IMR-90 (cell line): ENCODE measurements around the gene SERPINE2. TPM values are rescaled to one million over a fixed set of nuclear protein-coding genes. Genes with fewer than 3 reads are reported as not detected.

Source experiments
- ATAC-seq: fragments of 200-7000 bp; cut with Tn5 transposase; 2 replicates; pipeline ENCODE4 v1.9.1; 2020; ENCODE audit warnings: low read depth, mild to moderate bottlenecking, moderate library complexity
- BruUV-seq: library from RNA; stranded (reverse); fragments of 400-500 nt; replicated peaks from 2 replicates; lab custom pipeline; 2021; lab: Mats Ljungman, UMichigan
- CTCF ChIA-PET: fragments of 300-600 bp; formaldehyde crosslinking; extraction: SDS; loops from one replicate; lab custom pipeline; 2021; ENCODE audit warnings: antibody characterized with exemption; lab: Yijun Ruan, JAX
- POLR2A ChIA-PET: fragments of 300-600 bp; sonication (Branson Sonifier 250); formaldehyde crosslinking; loops from one replicate; lab custom pipeline; 2022; ENCODE audit warnings: antibody characterized with exemption; ENCODE audit not compliant: unreplicated experiment; lab: Charles Lee
- DNase-seq: peaks from one replicate; pipeline ENCODE4 v3.0.0; 2013
- H2AFZ ChIP-seq: replicated peaks from 2 replicates; pipeline ENCODE3; 2013; ENCODE audit warnings: low read length, mild to moderate bottlenecking; ENCODE audit not compliant: poor library complexity
- H2AK5ac ChIP-seq: 2 replicates; pipeline ENCODE4 v1.6.1; 2013; ENCODE audit warnings: low read depth, low read length, inconsistent platforms
- H2AK9ac ChIP-seq: replicated peaks from 2 replicates; pipeline ENCODE3; 2013; ENCODE audit warnings: mild to moderate bottlenecking, low read depth, low read length, moderate library complexity; ENCODE audit not compliant: poor library complexity
- H2BK120ac ChIP-seq: 2 replicates; pipeline ENCODE4 v1.6.1; 2013; ENCODE audit warnings: low read depth, low read length, inconsistent platforms
- H2BK15ac ChIP-seq: 3 replicates; pipeline ENCODE4 v1.6.1; 2013; ENCODE audit warnings: low read depth, low read length, inconsistent platforms
- H2BK20ac ChIP-seq: 2 replicates; pipeline ENCODE4 v1.6.1; 2013; ENCODE audit warnings: low read depth, mild to moderate bottlenecking, inconsistent platforms, low read length, moderate library complexity
- H2BK5ac ChIP-seq: 2 replicates; pipeline ENCODE4 v1.6.1; 2013; ENCODE audit warnings: mild to moderate bottlenecking, low read depth, low read length, inconsistent platforms; ENCODE audit not compliant: poor library complexity, severe bottlenecking
- H3K14ac ChIP-seq: replicated peaks from 2 replicates; pipeline ENCODE4 v1.6.1; 2013; ENCODE audit warnings: low read depth, low read length, inconsistent platforms
- H3K18ac ChIP-seq: 2 replicates; pipeline ENCODE4 v1.6.1; 2013; ENCODE audit warnings: low read depth, low read length, control low read depth
- H3K23ac ChIP-seq: 2 replicates; pipeline ENCODE4 v1.6.1; 2013; ENCODE audit warnings: low read depth, low read length, inconsistent platforms
- H3K27ac ChIP-seq: 2 replicates; pipeline ENCODE4 v1.5.1; 2013; ENCODE audit warnings: mild to moderate bottlenecking, control low read depth, low read length; ENCODE audit not compliant: insufficient read depth
- H3K27me3 ChIP-seq: 2 replicates; pipeline ENCODE4 v1.6.1; 2013; ENCODE audit warnings: low read length; ENCODE audit not compliant: control insufficient read depth, insufficient read depth
- H3K36me3 ChIP-seq: 2 replicates; pipeline ENCODE4 v1.6.1; 2013; ENCODE audit warnings: low read length, mixed read lengths; ENCODE audit not compliant: control insufficient read depth, insufficient read depth
- H3K4ac ChIP-seq: 2 replicates; pipeline ENCODE4 v1.6.1; 2013; ENCODE audit warnings: low read depth, low read length, inconsistent platforms
- H3K4me1 ChIP-seq: 2 replicates; pipeline ENCODE4 v1.6.1; 2013; ENCODE audit warnings: low read length, mixed read lengths; ENCODE audit not compliant: control insufficient read depth, insufficient read depth
- H3K4me2 ChIP-seq: 2 replicates; pipeline ENCODE4 v1.6.1; 2013; ENCODE audit warnings: low read depth, mild to moderate bottlenecking, control low read depth, low read length, moderate library complexity
- H3K4me3 ChIP-seq: 2 replicates; pipeline ENCODE4 v1.5.1; 2013; ENCODE audit warnings: low read depth, mild to moderate bottlenecking, control low read depth, low read length, moderate library complexity; ENCODE audit not compliant: insufficient read depth
- H3K56ac ChIP-seq: 2 replicates; pipeline ENCODE4 v1.6.1; 2013; ENCODE audit warnings: low read length, inconsistent platforms; ENCODE audit not compliant: insufficient read depth; ENCODE audit errors: extremely low read depth
- H3K79me1 ChIP-seq, 2 experiments: 2 replicates each; pipeline ENCODE4 v1.6.1; 2013; ENCODE audit warnings: low read length in 2 of 2, inconsistent platforms in 1 of 2, low read depth in 1 of 2
- H3K9ac ChIP-seq: 2 replicates; pipeline ENCODE4 v1.6.1; 2013; ENCODE audit warnings: low read depth, low read length, control low read depth
- H3K9me1 ChIP-seq: 2 replicates; pipeline ENCODE4 v1.6.1; 2013; ENCODE audit warnings: low read length, inconsistent platforms; ENCODE audit not compliant: insufficient read depth
- H3K9me3 ChIP-seq: 2 replicates; pipeline ENCODE4 v1.6.1; 2013; ENCODE audit warnings: low read length; ENCODE audit not compliant: control insufficient read depth, insufficient read depth
- H4K20me1 ChIP-seq: 2 replicates; pipeline ENCODE4 v1.6.1; 2013; ENCODE audit warnings: low read length, inconsistent platforms; ENCODE audit not compliant: insufficient read depth
- H4K5ac ChIP-seq: 2 replicates; pipeline ENCODE4 v1.6.1; 2013; ENCODE audit warnings: mild to moderate bottlenecking, low read depth, low read length, control low read depth
- H4K8ac ChIP-seq, 2 experiments: 2 replicates each; pipeline ENCODE4 v1.6.1; 2013; ENCODE audit warnings: low read depth in 2 of 2, low read length in 2 of 2, control low read depth in 1 of 2, inconsistent platforms in 1 of 2
- H4K91ac ChIP-seq: 2 replicates; pipeline ENCODE4 v1.6.1; 2013; ENCODE audit warnings: low read depth, low read length, inconsistent platforms; ENCODE audit not compliant: insufficient read depth
- SMC3 ChIP-seq: fragments of 150-350 bp; IDR thresholded peaks from 2 replicates; pipeline ENCODE4 v1.6.1; 2016; ENCODE audit warnings: low read depth, mild to moderate bottlenecking, antibody characterized with exemption, low read length, moderate library complexity
- WGBS, 2 experiments: methylation state at CpG; one replicate each; pipeline versions ENCODE4 v1.1.5 to v1.1.7; 2013; ENCODE audit warnings: missing lambda C conversion rate in 2 of 2; ENCODE audit not compliant: insufficient read length in 1 of 2; ENCODE audit errors: extremely low coverage in 2 of 2; 5-methylcytosine and 5-hydroxymethylcytosine counted together
- dilution Hi-C: fragments of 300-500 bp; cut with HindIII; formaldehyde crosslinking; loops from one replicate; pipeline ENCODE4 v1.14.3; 2018; ENCODE audit warnings: low sequenced_read_pairs; ENCODE audit not compliant: unreplicated experiment
- in situ Hi-C: fragments of 300-500 bp; cut with MboI; formaldehyde crosslinking; loops from 3 replicates; pipeline ENCODE4 v1.14.3; 2019; ENCODE audit warnings: low sequenced_read_pairs, inconsistent platforms, mixed read lengths
- intact Hi-C: fragments of 100-400 bp; cut with micrococcal nuclease; formaldehyde crosslinking; loops from 2 replicates; pipeline ENCODE4 v1.10.0; 2022
- polyA plus RNA-seq, 3 experiments: library from polyadenylated mRNA; depleted of rRNA; stranded (reverse); fragments of >200 nt; gene quantifications; 2 replicates each; pipeline ENCODE4 v1.2.3, GENCODE V29; 2012; ENCODE audit warnings: low replicate concordance in 1 of 3
- total RNA-seq: library from RNA; depleted of rRNA; stranded (reverse); fragments of >200 nt; gene quantifications from 2 replicates; pipeline ENCODE4 v1.2.3, GENCODE V29; 2012
- TF ChIP-seq, protein P1 (sequence below): fragments of 150-350 bp; IDR thresholded peaks from 2 replicates; pipeline ENCODE4 v1.6.1; 2017; ENCODE audit warnings: mild to moderate bottlenecking, antibody characterized with exemption, low read length, low read depth

The SERPINE2 gene
- total and polyA plus RNA-seq, 2 of the 4 experiments (the other 2 are of a cell fraction) = 24.0 to 62.7 TPM

DNA sequence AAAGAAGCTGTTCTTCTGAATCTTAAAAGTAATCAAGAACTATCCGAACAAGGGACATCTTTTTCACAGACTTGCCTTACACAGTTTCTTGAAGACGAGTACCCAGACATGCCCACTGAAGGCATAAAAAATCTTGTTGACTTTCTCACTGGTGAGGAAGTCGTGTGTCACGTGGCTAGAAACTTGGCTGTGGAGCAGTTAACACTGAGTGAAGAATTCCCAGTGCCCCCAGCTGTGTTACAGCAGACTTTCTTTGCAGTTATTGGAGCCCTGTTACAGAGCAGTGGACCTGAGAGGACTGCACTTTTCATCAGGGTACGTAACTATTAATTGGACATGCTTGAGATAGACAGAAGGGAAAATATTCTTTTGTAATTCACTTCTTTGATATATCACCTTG lies 79.4 kb downstream of the SERPINE2 start:
- CTCF ChIA-PET = no interaction called here
- POLR2A ChIA-PET = no interaction called here
- no peak overlapping the region for H4K5ac ChIP-seq

More for the DNA sequence above, 79.4 kb downstream of the SERPINE2 start:
- Histone ChIP-seq H2BK15ac (no peak overlapping the region), H3K27ac (no peak overlapping the region), H3K56ac (no peak overlapping the region), H2BK20ac (no peak overlapping the region), H3K4me3 (no peak overlapping the region), H3K9ac (no peak overlapping the region), H2AFZ (no peak overlapping the region), H3K4me1 (peaks cover 5% of the 10 kb centered on the region; the same call in 1 of the 2 replicates), H3K27me3 (no peaks in the 10 kb centered on the region), H4K8ac (no peak overlapping the region), H3K4me2 (no peak overlapping the region), H2AK5ac (no peak overlapping the region), H3K18ac (no peak overlapping the region), H2BK120ac (no peak overlapping the region), H3K9me3 (no peaks in the 10 kb centered on the region), H3K79me1 (peaks cover 12 to 40% of the 10 kb centered on the region in 2 experiments), H3K36me3 (peaks cover 6% of the 10 kb centered on the region), H3K23ac (no peak overlapping the region; the same call in 1 of the 2 replicates), H4K20me1 (peaks cover 11% of the 10 kb centered on the region), H2BK5ac (no peak overlapping the region), H3K4ac (no peak overlapping the region), H2AK9ac (no peak overlapping the region), H3K9me1 (peaks cover 3% of the 10 kb centered on the region; the same call in 1 of the 2 replicates), H3K14ac (no peak overlapping the region), H4K91ac (no peak overlapping the region)
- dilution Hi-C loops (no loop called here), in situ Hi-C loops (no loop called here), intact Hi-C loops (no loop called here)
- TF ChIP-seq SMC3 = no peak
- TF ChIP-seq, protein P1, sequence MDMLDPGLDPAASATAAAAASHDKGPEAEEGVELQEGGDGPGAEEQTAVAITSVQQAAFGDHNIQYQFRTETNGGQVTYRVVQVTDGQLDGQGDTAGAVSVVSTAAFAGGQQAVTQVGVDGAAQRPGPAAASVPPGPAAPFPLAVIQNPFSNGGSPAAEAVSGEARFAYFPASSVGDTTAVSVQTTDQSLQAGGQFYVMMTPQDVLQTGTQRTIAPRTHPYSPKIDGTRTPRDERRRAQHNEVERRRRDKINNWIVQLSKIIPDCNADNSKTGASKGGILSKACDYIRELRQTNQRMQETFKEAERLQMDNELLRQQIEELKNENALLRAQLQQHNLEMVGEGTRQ = 0 out of 2 replicates have a peak, but pooled peaks have one; percentile 36
- no TSS peak for BruUV-seq
- 40% methylated on average over 1 of the region's 5 CpGs; no CpG with 5 or more reads in 1 of the 2 experiments for WGBS, 2 experiments
- ATAC-seq (no peak), DNase-seq (peak; percentile 14)
